Right cardiac atrium (tissue), 5 donors: ENCODE results near the gene MECR. TPM values are rescaled to one million over a fixed set of nuclear protein-coding genes. Genes with fewer than 3 reads are reported as not detected.

Experiments used
- ATAC-seq, 2 donors: fragments of 200-7000 bp; cut with Tn5 transposase; one replicate each; pipeline versions ENCODE4 v1.8.0 to v1.9.1; 2020; ENCODE audit warnings: moderate library complexity in 2 of 2, mild to moderate bottlenecking in 1 of 2
- DNase-seq, 3 donors: peaks; one replicate each; pipeline ENCODE4 v3.0.0-alpha.2; 2020
- H3K27ac ChIP-seq: one replicate; pipeline ENCODE4 v1.5.1; 2013; ENCODE audit warnings: mild to moderate bottlenecking, low read length, control low read depth, moderate library complexity
- H3K27me3 ChIP-seq: one replicate; pipeline ENCODE4 v1.6.1; 2013; ENCODE audit not compliant: control insufficient read depth, insufficient read depth
- H3K4me1 ChIP-seq: one replicate; pipeline ENCODE4 v1.6.1; 2013; ENCODE audit warnings: low read length; ENCODE audit not compliant: control insufficient read depth, insufficient read depth
- H3K4me3 ChIP-seq: one replicate; pipeline ENCODE4 v1.5.1; 2013; ENCODE audit warnings: low read length, control low read depth
- H3K9me3 ChIP-seq: one replicate; pipeline ENCODE4 v1.6.1; 2013; ENCODE audit warnings: low read length; ENCODE audit not compliant: control insufficient read depth
- WGBS: extraction: QIAGEN DNeasy Blood & Tissue Kit; methylation state at CpG from one replicate; pipeline ENCODE4 v1.1.7; 2013; 5-methylcytosine and 5-hydroxymethylcytosine counted together
- intact Hi-C, 4 donors: fragments of 100-400 bp; cut with DNase I; formaldehyde crosslinking; loops; one replicate each; pipeline versions ENCODE4 v1.11.0 to v1.14.0; 2022 to 2023
- polyA plus RNA-seq: library from polyadenylated mRNA; stranded (reverse); fragments of 200-250 nt; gene quantifications from one replicate; pipeline ENCODE4 v1.2.3, GENCODE V29; 2013
- total RNA-seq, 4 donors: library from RNA; stranded (reverse); fragmentation: NEBNext Ultra II Directional; extraction: Animal tissue kit (Norgen Biotek cat#: 25700); gene quantifications; one replicate each; pipeline ENCODE4 v1.2.1, GENCODE V29; 2021
- donor health status: healthy with polysubstance abuse.
- donor health status: DM: no; HTN: yes; CAD: no.
- donor health status: DM: no; HTN: no; CAD: no.
- donor health status: DM: no; HTN: yes; CAD: no; lungs with severe emphysema.
- donor health status: DM: yes; HTN: yes; CAD: no.

MECR gene
- total and polyA plus RNA-seq, 5 donors, result 21.0 to 36.0 (median 27.6) TPM

DNA sequence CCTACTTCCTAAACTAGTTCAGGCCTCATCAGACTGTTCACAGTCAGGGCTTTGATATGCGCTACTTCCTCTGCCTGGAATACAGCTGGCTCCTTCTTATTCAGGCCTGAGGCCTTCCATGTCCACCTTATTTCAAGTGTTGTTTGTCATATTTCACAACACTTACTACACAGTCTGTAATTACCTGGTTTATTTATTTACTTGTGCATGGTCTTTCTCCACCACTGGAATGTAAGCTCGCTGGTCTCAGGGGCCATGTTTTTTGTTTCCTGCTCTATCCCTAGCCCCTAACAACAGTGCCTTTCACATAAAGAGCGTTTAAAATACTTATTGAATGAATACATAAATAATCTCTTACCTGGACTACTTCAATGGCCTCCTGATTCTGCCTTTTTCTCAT, 44.5 kb downstream of the MECR start:
- no peaks in the 10 kb centered on the region for H3K9me3 ChIP-seq
- DNase-seq, result no peak
- H3K27ac ChIP-seq, result no peak overlapping the region
- ATAC-seq, result no peak
- H3K27me3 ChIP-seq, result no peaks in the 10 kb centered on the region
- WGBS, result 80% methylated on average over 3 of the region's 3 CpGs
- intact Hi-C loops, result loop anchor here in 2 of 4 donors (10.0 kb wide), 2 partner anchors 61 to 541 kb away; partner anchors contain the start of genes RNU11 (in 1 of the 2), TAF12 (in 1 of the 2) and TMEM200B (in 1 of the 2)
- H3K4me1 ChIP-seq, result no peaks in the 10 kb centered on the region
- no peak overlapping the region for H3K4me3 ChIP-seq

DNA sequence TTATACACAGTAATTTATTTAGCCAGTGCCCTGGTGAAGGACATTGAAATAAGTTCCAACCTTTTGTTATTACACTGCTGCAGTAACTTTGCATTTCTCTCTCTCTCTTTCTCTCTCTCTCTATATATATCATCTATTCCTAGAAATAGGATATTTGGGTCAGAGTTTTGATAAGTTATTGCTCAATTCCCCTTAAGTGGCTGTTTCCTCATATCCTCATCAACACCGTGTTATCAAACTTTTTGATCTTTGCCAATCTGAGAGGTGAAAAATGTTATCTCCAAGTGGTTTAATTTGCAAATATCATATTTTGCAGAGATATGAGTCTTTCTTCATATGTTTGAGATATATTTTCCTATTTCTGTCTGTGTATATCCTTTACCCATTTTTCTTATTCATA, 47.4 kb downstream of the MECR start:
- Histone ChIP-seq H3K4me3 (no peak overlapping the region), H3K27ac (no peak overlapping the region), H3K9me3 (no peaks in the 10 kb centered on the region), H3K4me1 (peaks cover 3% of the 10 kb centered on the region), H3K27me3 (no peaks in the 10 kb centered on the region)
- 67% methylated on average over 1 of the region's 1 CpG for WGBS
- intact Hi-C loops, result loop anchor here in 3 of 4 donors (5.0 to 10.0 kb wide), 3 partner anchors 58 to 538 kb away; partner anchors contain the start of genes TMEM200B (in 2 of the 3), RNU11 (in 1 of the 3) and TAF12 (in 1 of the 3)
- ATAC-seq (no peak), DNase-seq (no peak)

DNA sequence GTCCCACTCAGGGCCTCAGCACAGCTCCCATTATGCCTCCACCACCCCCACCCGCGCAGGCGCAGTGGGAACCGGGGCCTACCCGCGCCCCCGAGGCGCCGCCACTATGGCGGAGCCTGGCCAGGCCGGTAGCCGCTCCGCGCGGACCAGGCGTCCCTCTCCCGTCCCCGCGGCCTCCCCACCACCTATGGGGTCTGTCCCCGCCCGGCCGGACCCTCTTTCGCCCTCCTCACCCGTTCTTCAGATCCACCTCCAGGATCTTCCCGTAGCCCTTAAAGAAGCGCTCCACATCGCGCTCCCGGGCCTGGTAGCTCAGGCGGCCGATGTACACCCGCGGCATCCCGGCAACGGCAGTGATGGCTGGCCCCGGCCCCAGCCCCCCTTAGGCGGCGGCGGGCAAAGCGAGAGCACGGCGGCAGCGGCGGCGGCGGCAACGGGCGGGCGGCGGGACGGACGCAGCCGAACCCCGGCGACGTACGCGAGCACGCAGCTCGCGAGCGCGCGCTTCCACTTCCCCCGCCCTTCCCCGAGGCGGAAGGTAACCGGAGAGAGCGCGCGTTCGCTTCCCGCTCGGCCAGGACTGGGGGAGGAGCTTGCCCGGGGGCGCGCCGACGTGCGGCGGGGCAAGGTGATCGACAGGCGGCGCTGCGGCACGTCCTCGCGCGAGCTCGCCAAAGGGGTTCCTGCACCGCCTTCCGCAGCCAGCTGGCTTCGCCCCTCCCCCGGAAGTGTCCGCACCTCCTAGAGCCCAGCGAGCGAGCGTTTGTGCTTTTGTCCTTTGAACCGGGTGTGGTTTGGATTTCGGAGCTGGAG, 49.1 kb downstream of the MECR start, which contains the start of gene SRSF4:
SRSF4 (minus strand) TSS at position 488 of the 813 bp plus-strand sequence; CDS start at position 340, 148 bp downstream.
- ATAC-seq, result peak; percentile 95 to 97
- peak within 1 kb of the TSS; percentile 100 for H3K27ac ChIP-seq
- under 1% methylated on average over 100 of the region's 100 CpGs for WGBS
- DNase-seq, result peak; percentile 100
- intact Hi-C loops, result loop anchor here in 3 of 4 donors (5.0 to 10.0 kb wide), 3 partner anchors 57 to 537 kb away; partner anchors contain the start of genes TMEM200B (in 2 of the 3), RNU11 (in 1 of the 3) and TAF12 (in 1 of the 3)
- H3K4me1 ChIP-seq, result peaks cover 3% of the 10 kb centered on the region
- no peaks in the 10 kb centered on the region for H3K27me3 ChIP-seq
- H3K4me3 ChIP-seq, result peak within 1 kb of the TSS; percentile 80
- H3K9me3 ChIP-seq, result no peaks in the 10 kb centered on the region

DNA sequence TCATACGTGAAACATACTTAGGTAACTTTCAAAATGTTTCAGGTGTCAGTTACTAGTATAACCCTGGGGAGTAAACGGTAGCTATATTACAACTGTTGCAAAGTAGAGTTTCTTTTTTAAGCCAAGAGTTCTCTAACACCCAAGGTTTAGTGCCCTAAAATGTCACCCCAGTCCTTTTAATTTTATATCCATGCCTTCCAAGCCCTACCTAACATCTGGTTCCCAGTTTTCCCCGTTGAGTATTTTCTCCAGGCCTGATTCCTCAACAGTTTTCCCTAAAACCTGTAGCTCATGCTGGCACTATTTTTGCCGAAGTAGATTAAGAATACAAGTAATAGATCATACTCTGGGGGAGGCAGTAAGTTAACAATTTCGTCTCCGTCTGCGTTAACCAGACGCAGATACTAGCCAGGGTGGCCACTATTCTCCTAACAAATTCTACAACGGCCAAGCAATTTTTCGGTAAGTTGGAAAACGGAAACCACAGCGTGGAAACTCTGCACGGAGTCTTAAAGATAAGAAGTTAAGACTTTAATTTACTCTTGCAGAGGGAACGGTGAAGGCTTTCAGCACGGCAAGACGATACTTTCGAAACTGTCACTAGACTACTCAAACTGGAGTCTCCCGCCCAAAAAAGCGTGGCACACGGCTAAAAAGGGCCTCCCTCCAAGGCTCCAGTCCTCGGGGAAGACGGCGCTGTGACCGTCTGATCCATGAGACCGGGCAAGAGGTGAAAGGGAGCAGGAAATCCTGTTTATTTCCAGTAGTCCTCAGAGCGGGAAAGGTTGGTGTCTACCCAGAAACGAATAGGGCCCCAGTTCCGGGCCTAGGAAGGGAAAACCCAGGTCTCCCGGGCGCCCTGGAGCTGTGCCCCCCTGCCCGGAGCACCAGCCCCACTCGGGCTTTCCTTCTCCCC, 50.0 kb downstream of the MECR start:
- Histone ChIP-seq H3K4me1 (peaks cover 3% of the 10 kb centered on the region), H3K27me3 (no peaks in the 10 kb centered on the region), H3K9me3 (no peaks in the 10 kb centered on the region), H3K4me3 (peak overlapping the region; percentile 80), H3K27ac (peak overlapping the region; percentile 100)
- DNase-seq (no peak), ATAC-seq (peak; percentile 17 to 57)
- under 1% methylated on average over 32 of the region's 32 CpGs for WGBS
- intact Hi-C loops, result loop anchor here in 3 of 4 donors (5.0 to 10.0 kb wide), 3 partner anchors 56 to 536 kb away; partner anchors contain the start of genes TMEM200B (in 2 of the 3), RNU11 (in 1 of the 3) and TAF12 (in 1 of the 3)

DNA sequence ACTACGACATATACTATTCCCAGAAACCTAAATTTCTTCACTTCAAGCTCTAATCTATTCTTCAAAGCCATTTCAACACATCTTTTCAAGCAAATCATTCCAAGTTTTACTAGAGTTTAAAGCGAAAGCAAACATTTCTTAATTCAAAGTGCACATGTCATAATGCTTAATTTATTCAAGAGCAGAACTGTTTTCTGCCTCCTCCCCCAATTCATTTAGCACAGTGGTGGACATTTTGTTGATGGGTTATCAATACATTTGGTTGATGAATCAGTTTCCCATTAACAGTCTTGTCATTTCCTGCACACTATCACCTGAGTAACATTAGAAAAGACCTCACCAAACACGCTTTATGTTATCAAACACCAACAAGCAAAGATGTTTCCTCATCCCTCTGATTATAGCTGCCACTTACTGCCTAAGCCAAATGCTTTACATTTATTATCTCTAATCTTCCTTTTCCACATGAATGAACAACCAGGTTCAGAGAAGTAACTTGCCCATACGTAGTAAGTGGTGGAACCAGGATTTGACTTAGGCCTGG, 51.0 kb downstream of the MECR start:
- 14% methylated on average over 4 of the region's 4 CpGs for WGBS
- no peaks in the 10 kb centered on the region for H3K9me3 ChIP-seq
- H3K4me3 ChIP-seq, result peak overlapping the region; percentile 80
- DNase-seq (no peak), ATAC-seq (no peak)
- peak overlapping the region; percentile 31 for H3K27ac ChIP-seq
- no peaks in the 10 kb centered on the region for H3K27me3 ChIP-seq
- intact Hi-C loops, result loop anchor here in 3 of 4 donors (5.0 to 10.0 kb wide), 3 partner anchors 55 to 535 kb away; partner anchors contain the start of genes TMEM200B (in 3 of the 3), RNU11 (in 1 of the 3) and TAF12 (in 1 of the 3)
- peaks cover 3% of the 10 kb centered on the region for H3K4me1 ChIP-seq

DNA sequence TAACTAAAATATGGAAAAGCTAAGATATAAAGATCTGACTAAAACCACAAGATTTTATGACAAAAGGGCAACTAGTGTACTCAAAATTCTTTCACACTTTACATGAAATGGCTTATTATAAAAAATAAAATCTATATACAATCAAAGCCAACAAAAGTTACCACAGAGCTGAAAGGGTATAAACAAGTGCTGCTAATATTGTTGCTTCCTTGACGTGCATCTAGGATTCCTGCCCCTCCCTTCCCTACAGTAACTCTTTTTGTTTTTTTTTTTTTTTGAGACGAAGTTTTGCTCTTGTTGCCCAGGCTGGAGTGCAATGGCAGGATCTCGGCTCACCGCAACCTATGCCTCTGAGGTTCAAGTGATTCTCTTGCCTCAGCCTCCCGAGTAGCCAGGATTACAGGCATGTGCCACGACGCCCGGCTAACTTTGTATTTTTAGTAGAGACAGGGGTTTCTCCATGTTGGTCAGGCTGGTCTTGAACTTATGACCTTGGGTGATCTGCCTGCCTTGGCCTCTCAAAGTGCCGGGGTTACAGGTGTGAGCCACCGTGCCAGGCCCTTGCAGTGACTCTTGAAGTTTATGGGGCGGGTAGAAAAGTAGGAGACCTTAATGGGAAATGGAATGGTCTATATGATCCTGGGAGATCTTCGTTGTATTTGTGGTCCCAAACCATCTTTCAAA, 53.6 kb downstream of the MECR start:
- 62% methylated on average over 12 of the region's 12 CpGs for WGBS
- Histone ChIP-seq H3K9me3 (no peaks in the 10 kb centered on the region), H3K4me1 (peaks cover 3% of the 10 kb centered on the region), H3K27ac (peak overlapping the region; percentile 30), H3K4me3 (no peak overlapping the region), H3K27me3 (no peaks in the 10 kb centered on the region)
- intact Hi-C loops, result loop anchor here in 1 of 4 donors (10.0 kb wide), 1 partner anchor 52 kb away; the partner anchor contains the start of gene TMEM200B
- ATAC-seq (no peak), DNase-seq (no peak)

DNA sequence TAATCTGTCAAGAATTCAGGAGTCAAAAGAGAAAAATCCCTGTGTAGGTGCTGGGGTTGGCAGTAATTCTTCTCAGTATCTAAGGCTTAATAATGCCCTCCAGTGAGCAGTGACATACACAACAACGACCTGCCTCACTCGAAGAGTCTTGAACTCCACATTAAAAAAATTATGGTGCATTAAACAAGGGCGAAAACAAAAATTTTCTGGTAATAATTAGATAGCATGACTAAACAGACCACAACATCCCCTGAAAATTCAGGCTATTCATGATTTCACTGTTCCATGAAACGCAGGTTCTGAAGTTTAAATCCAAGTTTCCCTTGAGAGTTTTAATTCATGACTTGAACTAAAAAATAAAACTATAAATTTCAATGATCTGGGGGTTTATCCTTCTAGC, 54.2 kb downstream of the MECR start:
- Histone ChIP-seq H3K4me1 (peaks cover 3% of the 10 kb centered on the region), H3K9me3 (no peaks in the 10 kb centered on the region), H3K27me3 (no peaks in the 10 kb centered on the region), H3K27ac (no peak overlapping the region), H3K4me3 (no peak overlapping the region)
- no peak for DNase-seq
- intact Hi-C loops, result loop anchor here in 1 of 4 donors (10.0 kb wide), 1 partner anchor 52 kb away; the partner anchor contains the start of gene TMEM200B
- ATAC-seq, result no peak
- 37% methylated on average over 4 of the region's 4 CpGs for WGBS

DNA sequence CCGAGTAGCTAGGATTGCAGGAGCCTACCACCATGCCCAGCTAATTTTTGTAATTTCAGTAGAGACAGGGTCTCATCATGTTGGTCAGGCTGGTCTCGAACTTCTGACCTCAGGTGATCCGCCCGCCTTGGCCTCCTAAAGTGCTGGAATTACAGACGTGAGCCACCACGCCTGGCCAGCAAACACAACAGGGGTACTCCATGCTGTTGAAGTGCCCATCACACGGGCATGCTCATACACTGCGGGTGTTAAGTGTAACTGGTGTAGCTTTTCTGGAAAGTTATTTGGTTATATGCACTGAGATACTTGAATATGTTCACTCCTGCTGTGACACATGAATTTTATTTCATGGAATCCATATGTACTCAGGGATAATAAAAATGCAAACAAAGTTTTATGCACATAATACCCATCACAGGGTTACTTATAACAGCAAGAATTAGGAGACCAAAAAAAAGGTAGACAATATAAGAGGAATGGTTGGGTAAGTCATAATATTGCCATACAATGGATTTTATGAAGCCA, 58.3 kb downstream of the MECR start:
- no peak overlapping the region for H3K4me3 ChIP-seq
- peaks cover 6% of the 10 kb centered on the region for H3K4me1 ChIP-seq
- no peaks in the 10 kb centered on the region for H3K9me3 ChIP-seq
- DNase-seq (no peak), ATAC-seq (no peak)
- 88% methylated on average over 8 of the region's 8 CpGs for WGBS
- H3K27me3 ChIP-seq, result no peaks in the 10 kb centered on the region
- H3K27ac ChIP-seq, result no peak overlapping the region
- intact Hi-C loops, result loop anchor here in 1 of 4 donors (10.0 kb wide), 1 partner anchor 48 kb away; the partner anchor contains the start of gene TMEM200B

DNA sequence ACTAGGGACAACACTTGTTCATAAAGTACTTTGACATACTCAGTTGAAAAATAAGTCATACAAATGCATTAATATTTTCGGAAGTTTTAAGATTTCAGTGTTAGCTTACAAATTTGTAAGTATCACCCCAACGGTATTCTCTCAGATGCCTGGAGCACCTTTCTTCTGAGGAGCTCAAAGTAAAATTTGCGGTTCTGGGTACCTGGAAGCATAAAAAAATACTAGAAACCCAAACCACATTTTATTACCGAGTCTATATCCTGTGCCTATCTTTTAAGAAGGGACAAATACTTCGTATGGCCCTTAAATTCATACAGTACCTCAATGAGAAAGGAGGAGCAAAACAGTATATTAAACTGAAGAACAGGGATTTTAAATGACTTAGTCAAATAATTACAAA, 59.2 kb downstream of the MECR start:
- ATAC-seq, result no peak
- Histone ChIP-seq H3K27me3 (no peaks in the 10 kb centered on the region), H3K9me3 (no peaks in the 10 kb centered on the region), H3K4me1 (peaks cover 9% of the 10 kb centered on the region), H3K4me3 (no peak overlapping the region), H3K27ac (no peak overlapping the region)
- WGBS, result 79% methylated on average over 5 of the region's 5 CpGs
- no peak for DNase-seq
- intact Hi-C loops, result loop anchor here in 1 of 4 donors (10.0 kb wide), 1 partner anchor 47 kb away; the partner anchor contains the start of gene TMEM200B
